Nephron (organoid): ENCODE measurements around the gene FOLR2.

Experiments
- H3K27ac Mint-ChIP-seq, 3 experiments: 2 replicates each; pipeline ENCODE4 v1.8.0; 2020; ENCODE audit warnings: mixed read lengths in 3 of 3, mild to moderate bottlenecking in 2 of 3, moderate library complexity in 1 of 3
- H3K27me3 Mint-ChIP-seq: 2 replicates; pipeline ENCODE4 v1.8.0; 2021; ENCODE audit warnings: low read depth, mild to moderate bottlenecking, moderate library complexity, mixed read lengths
- H3K36me3 Mint-ChIP-seq: 2 replicates; pipeline ENCODE4 v1.8.0; 2020; ENCODE audit warnings: low read depth, mixed read lengths
- H3K4me1 Mint-ChIP-seq: 2 replicates; pipeline ENCODE4 v1.8.0; 2020; ENCODE audit warnings: mixed read lengths
- H3K4me3 Mint-ChIP-seq, 3 experiments: 2 replicates each; pipeline ENCODE4 v1.8.0; 2020; ENCODE audit warnings: mild to moderate bottlenecking in 3 of 3, mixed read lengths in 3 of 3, moderate library complexity in 2 of 3
- H3K9me3 Mint-ChIP-seq: 2 replicates; pipeline ENCODE4 v1.8.0; 2020; ENCODE audit warnings: mixed read lengths
- TF ChIP-seq, protein P1 (sequence below), 3 experiments: fragments of 200-600 bp; sonication (generic); IDR thresholded peaks; one replicate each; pipeline ENCODE4 v1.5.0; 2021; ENCODE audit warnings: antibody characterized with exemption in 3 of 3; ENCODE audit not compliant: unreplicated experiment in 3 of 3

FOLR2 gene

DNA sequence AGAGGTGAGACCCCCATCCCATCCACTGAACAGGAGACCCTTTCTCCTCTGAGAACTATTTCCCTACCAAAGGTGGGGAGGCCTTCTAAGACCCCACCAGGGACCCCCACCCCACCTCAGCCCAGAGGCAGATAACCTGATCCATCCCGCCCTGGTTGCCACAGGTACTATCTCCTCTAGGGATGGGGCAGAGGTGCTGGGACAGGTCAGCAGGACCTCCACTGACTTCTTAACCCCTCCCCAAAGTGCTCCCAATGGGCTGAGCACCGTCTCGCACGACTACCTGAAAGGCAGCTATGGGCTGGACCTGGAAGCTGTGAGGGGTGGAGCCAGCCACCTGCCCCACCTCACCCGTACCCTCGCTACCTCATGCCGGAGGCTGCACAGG is 12.2 kb downstream of the FOLR2 start:
- Mint-ChIP-seq H3K4me3 (peak overlapping the region in 2 of 3 experiments; percentile 16 to 70), H3K36me3 (peaks cover 47% of the 10 kb centered on the region), H3K4me1 (peaks cover 41% of the 10 kb centered on the region), H3K27ac (no peak overlapping the region), H3K9me3 (no peaks in the 10 kb centered on the region), H3K27me3 (no peaks in the 10 kb centered on the region)
- TF ChIP-seq, protein P1, sequence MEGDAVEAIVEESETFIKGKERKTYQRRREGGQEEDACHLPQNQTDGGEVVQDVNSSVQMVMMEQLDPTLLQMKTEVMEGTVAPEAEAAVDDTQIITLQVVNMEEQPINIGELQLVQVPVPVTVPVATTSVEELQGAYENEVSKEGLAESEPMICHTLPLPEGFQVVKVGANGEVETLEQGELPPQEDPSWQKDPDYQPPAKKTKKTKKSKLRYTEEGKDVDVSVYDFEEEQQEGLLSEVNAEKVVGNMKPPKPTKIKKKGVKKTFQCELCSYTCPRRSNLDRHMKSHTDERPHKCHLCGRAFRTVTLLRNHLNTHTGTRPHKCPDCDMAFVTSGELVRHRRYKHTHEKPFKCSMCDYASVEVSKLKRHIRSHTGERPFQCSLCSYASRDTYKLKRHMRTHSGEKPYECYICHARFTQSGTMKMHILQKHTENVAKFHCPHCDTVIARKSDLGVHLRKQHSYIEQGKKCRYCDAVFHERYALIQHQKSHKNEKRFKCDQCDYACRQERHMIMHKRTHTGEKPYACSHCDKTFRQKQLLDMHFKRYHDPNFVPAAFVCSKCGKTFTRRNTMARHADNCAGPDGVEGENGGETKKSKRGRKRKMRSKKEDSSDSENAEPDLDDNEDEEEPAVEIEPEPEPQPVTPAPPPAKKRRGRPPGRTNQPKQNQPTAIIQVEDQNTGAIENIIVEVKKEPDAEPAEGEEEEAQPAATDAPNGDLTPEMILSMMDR (IDR thresholded peaks at IDR 0.05; ENCODE audit: unreplicated experiment in 3 of 3), result no peak

DNA sequence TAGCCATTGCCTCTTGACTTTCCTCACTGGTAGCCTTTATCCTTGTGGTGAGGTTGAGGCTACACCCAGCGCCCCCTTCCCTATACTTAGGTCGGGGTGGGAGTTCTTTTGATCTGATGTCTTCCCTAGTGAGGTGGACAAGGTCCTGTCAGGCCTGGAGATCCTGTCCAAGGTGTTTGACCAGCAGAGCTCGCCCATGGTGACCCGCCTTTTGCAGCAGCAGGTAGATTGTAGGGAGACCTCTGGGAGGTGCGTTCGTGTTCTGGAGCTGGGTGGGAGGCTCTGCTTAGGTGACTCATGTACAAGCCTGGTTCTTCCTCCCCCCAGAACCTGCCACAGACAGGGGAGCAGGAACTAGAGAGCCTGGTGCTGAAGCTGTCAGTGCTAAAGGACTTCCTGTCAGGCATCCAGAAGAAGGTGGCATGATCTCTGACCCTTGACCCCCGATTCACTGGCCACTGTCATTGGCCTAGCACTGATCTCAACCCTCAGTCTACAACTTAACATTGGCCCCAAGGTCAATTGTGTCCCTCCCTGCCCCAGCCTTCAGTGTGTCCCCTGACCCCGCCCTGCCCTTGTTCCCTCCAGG is 12.8 kb downstream of the FOLR2 start:
- peaks cover 46% of the 10 kb centered on the region for H3K4me1 Mint-ChIP-seq
- H3K36me3 Mint-ChIP-seq, result peaks cover 53% of the 10 kb centered on the region
- H3K27me3 Mint-ChIP-seq, result no peaks in the 10 kb centered on the region
- TF ChIP-seq, protein P1 (IDR thresholded peaks at IDR 0.05; ENCODE audit: unreplicated experiment in 3 of 3), result no peak
- no peak overlapping the region for H3K27ac Mint-ChIP-seq
- H3K9me3 Mint-ChIP-seq, result no peaks in the 10 kb centered on the region
- peak overlapping the region in 1 of 3 experiments; percentile 70 for H3K4me3 Mint-ChIP-seq

DNA sequence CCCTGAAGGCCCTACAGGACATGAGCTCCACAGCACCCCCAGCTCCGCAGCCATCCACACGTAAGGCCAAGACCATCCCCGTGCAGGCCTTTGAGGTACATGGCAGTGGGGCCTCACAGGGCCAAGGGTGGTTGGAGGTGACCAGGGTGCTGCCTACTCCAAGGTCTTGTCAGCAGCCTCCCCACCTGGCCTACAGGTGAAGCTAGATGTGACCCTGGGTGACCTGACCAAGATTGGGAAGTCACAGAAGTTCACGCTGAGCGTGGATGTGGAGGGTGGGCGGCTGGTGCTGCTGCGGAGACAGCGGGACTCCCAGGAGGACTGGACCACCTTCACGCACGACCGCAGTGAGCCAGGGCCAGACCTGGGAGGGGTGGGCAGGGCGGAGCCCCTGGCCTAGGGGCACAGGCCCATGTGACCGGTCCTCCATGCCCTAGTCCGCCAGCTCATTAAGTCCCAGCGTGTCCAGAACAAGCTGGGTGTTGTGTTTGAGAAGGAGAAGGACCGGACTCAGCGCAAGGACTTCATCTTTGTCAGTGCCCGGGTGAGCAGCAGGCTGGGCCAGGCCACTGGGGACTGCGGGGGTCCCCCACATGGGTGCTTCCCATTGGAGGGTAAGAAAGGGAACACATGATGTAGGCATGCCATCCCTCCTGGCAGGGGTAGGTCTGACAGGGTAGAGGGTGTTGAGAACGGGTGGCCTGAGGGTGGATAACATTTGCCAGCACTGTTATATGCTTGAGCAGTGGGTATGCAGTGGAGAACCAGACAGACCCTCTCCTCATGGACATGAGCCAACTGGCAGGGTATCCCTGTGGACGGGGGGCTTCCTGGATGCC is 13.6 kb downstream of the FOLR2 start:
- H3K36me3 Mint-ChIP-seq, result peaks cover 60% of the 10 kb centered on the region
- peaks cover 52% of the 10 kb centered on the region for H3K4me1 Mint-ChIP-seq
- no peak overlapping the region for H3K27ac Mint-ChIP-seq
- TF ChIP-seq, protein P1 (IDR thresholded peaks at IDR 0.05; ENCODE audit: unreplicated experiment in 3 of 3), result no peak
- no peak overlapping the region for H3K4me3 Mint-ChIP-seq
- peaks cover 2% of the 10 kb centered on the region for H3K27me3 Mint-ChIP-seq
- no peaks in the 10 kb centered on the region for H3K9me3 Mint-ChIP-seq

DNA sequence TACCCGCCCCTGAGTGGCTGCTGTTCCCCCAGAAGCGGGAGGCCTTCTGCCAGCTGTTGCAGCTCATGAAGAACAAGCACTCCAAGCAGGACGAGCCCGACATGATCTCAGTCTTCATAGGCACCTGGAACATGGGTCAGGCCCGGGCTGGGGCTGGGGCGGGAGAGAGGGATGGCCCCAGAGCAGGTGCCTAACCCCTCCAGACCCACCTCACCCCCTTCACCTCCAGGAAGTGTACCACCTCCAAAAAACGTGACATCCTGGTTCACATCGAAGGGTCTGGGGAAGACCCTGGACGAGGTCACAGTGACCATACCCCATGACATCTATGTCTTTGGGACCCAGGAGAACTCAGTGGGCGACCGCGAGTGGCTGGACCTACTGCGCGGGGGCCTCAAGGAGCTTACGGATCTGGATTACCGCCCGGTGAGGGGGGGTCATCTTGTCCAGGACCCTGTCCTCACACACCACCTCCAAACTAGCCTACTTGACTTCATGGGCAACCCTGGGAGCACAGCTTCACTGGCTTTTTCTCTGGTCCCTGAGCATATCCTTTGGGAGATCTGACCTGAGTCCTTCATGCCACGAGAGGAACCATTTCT is 14.3 kb downstream of the FOLR2 start:
- no peak overlapping the region for H3K27ac Mint-ChIP-seq
- H3K36me3 Mint-ChIP-seq, result peaks cover 60% of the 10 kb centered on the region
- TF ChIP-seq, protein P1 (IDR thresholded peaks at IDR 0.05; ENCODE audit: unreplicated experiment in 3 of 3), result no peak
- no peaks in the 10 kb centered on the region for H3K9me3 Mint-ChIP-seq
- H3K4me3 Mint-ChIP-seq, result no peak overlapping the region
- H3K27me3 Mint-ChIP-seq, result peaks cover 4% of the 10 kb centered on the region
- peaks cover 46% of the 10 kb centered on the region for H3K4me1 Mint-ChIP-seq

DNA sequence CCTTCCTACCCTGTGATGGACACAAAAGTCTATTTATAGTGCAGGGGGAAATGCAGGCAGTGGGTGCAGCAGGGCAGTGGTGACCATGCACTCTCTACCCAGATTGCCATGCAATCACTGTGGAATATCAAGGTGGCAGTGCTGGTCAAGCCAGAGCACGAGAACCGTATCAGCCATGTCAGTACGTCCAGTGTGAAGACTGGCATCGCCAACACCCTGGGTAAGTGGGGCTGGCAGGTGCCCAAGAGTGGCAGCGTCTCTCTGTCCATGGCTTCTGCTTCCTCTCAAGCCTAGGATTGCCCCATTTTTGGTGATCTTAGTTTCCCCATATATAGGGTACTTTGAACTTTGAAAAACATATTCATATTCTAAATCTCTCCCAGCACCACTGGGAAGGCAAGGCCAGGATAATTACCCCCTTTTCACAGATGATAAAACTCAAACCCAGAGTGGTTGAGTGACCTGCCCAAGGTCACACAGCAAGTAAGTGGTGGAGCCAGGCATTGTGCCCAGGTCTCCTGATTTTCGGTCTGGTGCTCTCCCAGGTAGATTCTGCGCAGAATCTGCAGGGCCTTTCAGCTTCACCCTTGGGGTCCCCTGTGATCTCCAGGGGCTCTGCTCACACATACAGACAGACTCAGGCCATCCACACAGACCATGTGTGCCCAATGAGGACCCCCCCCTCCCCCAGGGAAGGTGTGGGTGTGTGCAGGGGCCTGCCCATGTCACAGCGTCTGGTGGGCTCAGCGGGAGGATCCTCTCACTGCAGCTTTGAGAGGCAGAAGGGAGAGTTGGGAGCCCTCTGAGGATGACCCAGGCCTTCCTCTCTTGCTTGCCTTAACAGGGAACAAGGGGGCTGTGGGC is 15.0 kb downstream of the FOLR2 start:
- Mint-ChIP-seq H3K36me3 (peaks cover 63% of the 10 kb centered on the region), H3K9me3 (no peaks in the 10 kb centered on the region), H3K4me1 (peaks cover 48% of the 10 kb centered on the region), H3K27me3 (peaks cover 4% of the 10 kb centered on the region), H3K27ac (no peak overlapping the region), H3K4me3 (no peak overlapping the region)
- TF ChIP-seq, protein P1 (IDR thresholded peaks at IDR 0.05; ENCODE audit: unreplicated experiment in 3 of 3), result no peak
